Measurements from ENCODE around the gene SMAD7.

GRCh38 chr18:48910972-48911545 is 39.7 kb downstream of the SMAD7 start:
- no peak for TF ChIP-seq CTCF (conservative IDR thresholded peaks at IDR 0.05)
- TF ChIP-seq ZFX (IDR thresholded peaks at IDR 0.05), result no peak
